ENCODE results near the gene LRRC19.

Gene LRRC19

DNA sequence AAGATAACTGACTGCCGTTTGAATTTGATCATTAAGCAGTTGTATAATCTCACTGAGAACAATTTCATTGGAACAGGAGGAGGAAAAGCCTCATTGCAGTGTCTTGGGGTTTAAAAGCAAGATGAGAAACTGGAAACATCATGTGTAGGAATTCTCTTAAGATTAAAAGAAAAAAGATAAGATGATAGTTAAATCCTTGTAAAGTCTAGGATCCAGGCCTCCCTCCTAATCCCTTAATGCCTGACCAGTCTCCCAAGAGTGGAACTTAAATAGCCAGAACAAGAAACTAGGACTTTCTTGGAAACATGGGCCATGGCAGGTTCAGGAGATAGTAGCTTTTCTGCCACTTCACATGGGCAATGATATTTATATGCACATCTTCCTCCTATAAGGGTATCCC, 37.0 kb upstream of the LRRC19 start:
- no peak for DNase-seq (ENCODE audit: low spot score)
- no peak for TF ChIP-seq CTCF (conservative IDR thresholded peaks at IDR 0.05; ENCODE audit: low read depth)
- POLR2A ChIA-PET (ENCODE audit: low non-redundant PET) = no interaction called here
- no peak overlapping the region for H3K27ac ChIP-seq
- CTCF ChIA-PET = no interaction called here

- no peak for TF ChIP-seq CTCF (conservative IDR thresholded peaks at IDR 0.05; ENCODE audit: low read depth)
- POLR2A ChIA-PET (ENCODE audit: low non-redundant PET) = no interaction called here
Measured at GRCh38 chr9:27041746-27042145, 36.3 kb upstream of the LRRC19 start.

DNA sequence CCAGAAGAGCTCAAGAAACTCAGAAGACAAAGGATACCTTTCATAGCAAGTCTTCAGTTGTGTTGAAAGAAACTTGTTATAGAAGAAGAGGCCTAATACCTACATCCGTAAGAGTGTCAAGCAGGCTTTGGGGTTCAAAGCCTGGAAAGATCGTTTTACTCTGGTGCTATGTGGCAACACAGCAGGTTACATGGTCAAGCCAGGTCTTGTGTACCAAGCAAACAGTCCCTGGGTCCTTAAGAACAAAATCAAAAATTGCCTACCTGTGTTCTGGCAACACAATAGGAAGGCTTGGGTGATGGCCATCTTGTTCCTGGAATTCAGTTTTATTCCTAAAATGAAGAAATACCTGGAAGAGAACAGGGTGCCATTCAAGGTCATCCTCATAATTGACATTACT, 32.0 kb upstream of the LRRC19 start:
- POLR2A ChIA-PET (ENCODE audit: low non-redundant PET) = no interaction called here
- no peak for DNase-seq (ENCODE audit: low spot score)
- CTCF ChIA-PET = no interaction called here
- no peak overlapping the region for H3K27ac ChIP-seq
- TF ChIP-seq CTCF (conservative IDR thresholded peaks at IDR 0.05; ENCODE audit: low read depth) = no peak

More at GRCh38 chr9:27041746-27042145, 36.3 kb upstream of the LRRC19 start:
- no peak overlapping the region for H3K27ac ChIP-seq
- no peak for DNase-seq (ENCODE audit: low spot score)
- CTCF ChIA-PET = no interaction called here

- CTCF ChIA-PET = interaction anchor here (1.5 kb wide), 1 partner anchor 243 kb away, joined by 4 read pairs; no protein-coding TSS in a partner anchor
- POLR2A ChIA-PET (ENCODE audit: low non-redundant PET) = no interaction called here
- TF ChIP-seq CTCF (conservative IDR thresholded peaks at IDR 0.05; ENCODE audit: low read depth) = peak; percentile 92
- H3K27ac ChIP-seq = no peak overlapping the region
- DNase-seq (ENCODE audit: low spot score) = peak; percentile 64
Measured at GRCh38 chr9:27033815-27034403, 28.4 kb upstream of the LRRC19 start.

DNA sequence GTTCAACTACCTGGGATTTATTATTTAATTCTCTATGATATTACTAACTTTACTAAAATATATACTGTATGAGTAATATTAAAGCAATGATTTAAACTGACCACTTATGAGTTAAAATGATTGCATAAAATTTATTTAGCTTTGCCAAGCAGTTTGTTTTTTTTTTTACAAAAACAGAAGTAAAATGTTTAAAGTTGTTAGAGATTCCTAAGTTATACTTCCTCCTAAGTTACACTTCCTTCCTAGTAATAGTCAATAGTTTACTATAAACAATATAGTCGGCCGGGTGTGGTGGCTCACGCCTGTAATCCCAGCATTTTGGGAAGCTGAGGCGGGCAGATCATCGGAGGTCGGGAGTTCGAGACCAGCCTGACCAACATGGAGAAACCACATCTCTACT, 23.7 kb upstream of the LRRC19 start:
- ChIA-PET CTCF (no interaction called here), POLR2A (ENCODE audit: low non-redundant PET) (no interaction called here)
- DNase-seq (ENCODE audit: low spot score) = no peak
- H3K27ac ChIP-seq = no peak overlapping the region
- no peak for TF ChIP-seq CTCF (conservative IDR thresholded peaks at IDR 0.05; ENCODE audit: low read depth)

- DNase-seq (ENCODE audit: low spot score) = no peak
- H3K27ac ChIP-seq = no peak overlapping the region
- CTCF ChIA-PET = no interaction called here
- POLR2A ChIA-PET (ENCODE audit: low non-redundant PET) = no interaction called here
- TF ChIP-seq CTCF (conservative IDR thresholded peaks at IDR 0.05; ENCODE audit: low read depth) = no peak
Measured at GRCh38 chr9:27022920-27023319, 17.4 kb upstream of the LRRC19 start.

All from RWPE1 (cell line).